H1 (cell line): ENCODE data around the gene TFF3.

ENCODE experiments used
- EZH2 ChIP-seq: fragments of 200-600 bp; sonication (generic); IDR thresholded peaks from 2 replicates; pipeline ENCODE4 v1.7.1; 2012; ENCODE audit warnings: low read depth, mild to moderate bottlenecking, moderate library complexity, low read length, inconsistent platforms; ENCODE audit not compliant: severe bottlenecking
- GABPA ChIP-seq: IDR thresholded peaks from 2 replicates; pipeline ENCODE4 v1.6.1; 2011; ENCODE audit warnings: mild to moderate bottlenecking, low read length, moderate library complexity, borderline replicate concordance; ENCODE audit not compliant: insufficient read depth
- GTF2F1 ChIP-seq: IDR thresholded peaks from 2 replicates; pipeline ENCODE4 v1.6.1; 2012; ENCODE audit warnings: low read depth, low read length, improper control_type of control experiment, borderline replicate concordance
- POLR2AphosphoS5 ChIP-seq: IDR thresholded peaks from 2 replicates; pipeline ENCODE4 v1.6.1; 2011; ENCODE audit warnings: low read depth, low read length
- RFX5 ChIP-seq: IDR thresholded peaks from 2 replicates; pipeline ENCODE4 v1.6.1; 2011; ENCODE audit warnings: low read depth, low read length, improper control_type of control experiment, borderline replicate concordance
- RNF2 ChIP-seq: fragments of 200-900, 300-1000 bp; sonication (generic); IDR thresholded peaks from 2 replicates; pipeline ENCODE4 v1.7.1; 2016; ENCODE audit warnings: borderline replicate concordance, low read depth, mild to moderate bottlenecking, antibody characterized with exemption, low read length; ENCODE audit not compliant: poor library complexity, severe bottlenecking; ENCODE audit errors: missing control alignments
- SP1 ChIP-seq: IDR thresholded peaks from 2 replicates; pipeline ENCODE4 v1.6.1; 2011; ENCODE audit warnings: low read depth, low read length
- TAF1 ChIP-seq: IDR thresholded peaks from 2 replicates; pipeline ENCODE4 v1.6.1; 2011; ENCODE audit warnings: mild to moderate bottlenecking, low read depth, low read length
- TF ChIP-seq, protein P1 (sequence below), 3 experiments: IDR thresholded peaks; 1 replicate in 2 of 3; 2 replicates in 1 of 3; pipeline versions ENCODE4 v1.5.1 to v1.6.1; 2011; ENCODE audit warnings: low read length in 3 of 3, mild to moderate bottlenecking in 3 of 3, inconsistent platforms in 2 of 3, low read depth in 1 of 3, moderate library complexity in 1 of 3; ENCODE audit not compliant: insufficient read depth in 1 of 3; ENCODE audit errors: control extremely low read depth in 1 of 3
- TF ChIP-seq, protein P2 (sequence below): IDR thresholded peaks from 2 replicates; pipeline ENCODE4 v1.6.1; 2011; ENCODE audit warnings: low read length, improper control_type of control experiment

DNA sequence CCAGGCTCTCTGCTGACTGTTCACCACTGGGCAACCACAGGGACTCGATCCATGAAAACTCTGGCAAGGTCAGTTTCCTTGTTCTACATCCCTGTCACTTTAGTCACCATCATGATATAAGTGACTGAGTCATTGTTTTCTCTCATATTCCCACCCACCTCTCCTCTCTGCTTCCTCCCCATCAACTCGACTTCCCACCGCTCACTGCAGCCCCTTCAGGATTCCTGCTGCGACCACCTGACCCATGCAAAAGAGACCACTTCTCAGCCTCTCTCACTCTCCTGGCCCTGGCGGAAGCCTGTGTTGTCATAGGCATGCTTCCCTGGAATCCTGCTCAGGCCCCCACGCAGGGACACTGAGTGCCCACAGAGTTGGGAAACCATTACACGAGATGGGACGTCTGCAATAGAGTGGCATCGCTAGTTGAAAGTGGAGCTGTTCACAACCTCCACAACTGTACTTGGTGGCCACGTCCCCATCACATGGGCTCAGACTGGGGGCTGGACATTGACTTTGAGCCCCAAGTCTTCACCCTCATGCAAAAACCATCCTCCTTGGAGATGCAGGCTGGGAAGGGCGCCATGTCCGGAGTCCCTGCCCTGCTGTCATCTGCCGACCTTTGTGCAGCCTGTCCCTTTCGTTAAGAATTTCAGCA, 37.4 kb upstream of the TFF3 start:
- TF ChIP-seq GABPA (no peak), SP1 (no peak), RNF2 (no peak), EZH2 (no peak), POLR2AphosphoS5 (no peak), TAF1 (no peak), RFX5 (no peak), GTF2F1 (no peak)
- TF ChIP-seq, protein P1, sequence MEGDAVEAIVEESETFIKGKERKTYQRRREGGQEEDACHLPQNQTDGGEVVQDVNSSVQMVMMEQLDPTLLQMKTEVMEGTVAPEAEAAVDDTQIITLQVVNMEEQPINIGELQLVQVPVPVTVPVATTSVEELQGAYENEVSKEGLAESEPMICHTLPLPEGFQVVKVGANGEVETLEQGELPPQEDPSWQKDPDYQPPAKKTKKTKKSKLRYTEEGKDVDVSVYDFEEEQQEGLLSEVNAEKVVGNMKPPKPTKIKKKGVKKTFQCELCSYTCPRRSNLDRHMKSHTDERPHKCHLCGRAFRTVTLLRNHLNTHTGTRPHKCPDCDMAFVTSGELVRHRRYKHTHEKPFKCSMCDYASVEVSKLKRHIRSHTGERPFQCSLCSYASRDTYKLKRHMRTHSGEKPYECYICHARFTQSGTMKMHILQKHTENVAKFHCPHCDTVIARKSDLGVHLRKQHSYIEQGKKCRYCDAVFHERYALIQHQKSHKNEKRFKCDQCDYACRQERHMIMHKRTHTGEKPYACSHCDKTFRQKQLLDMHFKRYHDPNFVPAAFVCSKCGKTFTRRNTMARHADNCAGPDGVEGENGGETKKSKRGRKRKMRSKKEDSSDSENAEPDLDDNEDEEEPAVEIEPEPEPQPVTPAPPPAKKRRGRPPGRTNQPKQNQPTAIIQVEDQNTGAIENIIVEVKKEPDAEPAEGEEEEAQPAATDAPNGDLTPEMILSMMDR (IDR thresholded peaks at IDR 0.05; ENCODE audit: control extremely low read depth in 1 of 3, insufficient read depth in 1 of 3, low read depth in 1 of 3, low read length in 3 of 3), result no peak
- TF ChIP-seq, protein P2, sequence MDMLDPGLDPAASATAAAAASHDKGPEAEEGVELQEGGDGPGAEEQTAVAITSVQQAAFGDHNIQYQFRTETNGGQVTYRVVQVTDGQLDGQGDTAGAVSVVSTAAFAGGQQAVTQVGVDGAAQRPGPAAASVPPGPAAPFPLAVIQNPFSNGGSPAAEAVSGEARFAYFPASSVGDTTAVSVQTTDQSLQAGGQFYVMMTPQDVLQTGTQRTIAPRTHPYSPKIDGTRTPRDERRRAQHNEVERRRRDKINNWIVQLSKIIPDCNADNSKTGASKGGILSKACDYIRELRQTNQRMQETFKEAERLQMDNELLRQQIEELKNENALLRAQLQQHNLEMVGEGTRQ, result no peak
